GM18870 (cell line): ENCODE results near the gene GOT1.

Source experiments
- ATAC-seq: cut with Tn5 transposase; IDR thresholded peaks from one replicate; pipeline ENCODE4 v1.9.1; 2021; ENCODE audit warnings: moderate library complexity; ENCODE audit not compliant: unreplicated experiment

The GOT1 gene

DNA sequence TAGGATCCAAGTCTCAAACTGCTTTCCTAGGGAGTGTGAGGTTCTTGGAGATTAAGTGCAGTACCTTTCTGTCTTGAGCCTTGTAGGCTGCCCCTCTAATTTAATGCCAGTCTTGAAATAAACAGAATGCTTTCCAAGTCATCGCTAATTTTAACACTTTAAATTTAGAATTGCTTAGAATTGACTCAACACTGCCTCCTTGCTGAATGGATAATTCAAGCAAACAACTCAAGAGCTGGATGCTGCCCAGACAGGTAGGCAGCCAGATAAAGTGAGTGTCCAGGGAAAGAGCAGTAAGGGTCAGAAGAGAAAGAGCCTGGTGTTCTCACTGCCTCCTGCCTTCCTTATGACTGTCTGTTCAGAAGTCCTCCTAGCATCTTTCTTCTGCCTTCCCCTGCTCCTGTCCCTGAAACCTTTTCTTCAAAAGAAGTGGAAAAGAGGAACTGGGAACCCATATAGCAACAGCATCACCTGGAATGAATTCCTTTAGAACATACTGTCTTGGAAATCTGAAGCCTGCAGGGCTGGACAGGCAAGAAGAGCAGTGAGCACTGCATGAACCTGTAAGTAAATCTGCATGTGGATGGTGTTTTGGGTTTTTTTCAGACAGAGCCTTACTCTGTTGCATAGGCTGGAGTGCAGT lies 3.1 kb upstream of the GOT1 start:
- no peak for ATAC-seq

DNA sequence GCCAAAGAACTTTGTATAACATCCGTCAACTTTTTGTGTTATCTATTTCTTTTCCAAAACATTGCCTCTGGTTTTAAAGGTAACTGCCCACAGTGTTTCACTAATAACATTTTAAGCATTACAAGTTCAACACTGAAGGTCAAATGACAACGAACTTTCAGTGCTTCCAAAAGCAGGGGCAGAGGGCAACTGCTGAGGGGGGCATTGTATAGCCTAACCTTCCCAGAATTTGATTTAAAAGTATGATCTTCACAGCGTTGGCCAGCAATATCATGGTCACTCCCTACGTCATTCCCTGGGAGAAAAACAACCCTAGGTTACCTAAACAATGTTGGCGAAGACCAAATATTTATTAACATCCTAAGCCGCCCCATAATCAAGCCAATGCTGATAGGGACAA lies 2.5 kb upstream of the GOT1 start:
- no peak for ATAC-seq

DNA sequence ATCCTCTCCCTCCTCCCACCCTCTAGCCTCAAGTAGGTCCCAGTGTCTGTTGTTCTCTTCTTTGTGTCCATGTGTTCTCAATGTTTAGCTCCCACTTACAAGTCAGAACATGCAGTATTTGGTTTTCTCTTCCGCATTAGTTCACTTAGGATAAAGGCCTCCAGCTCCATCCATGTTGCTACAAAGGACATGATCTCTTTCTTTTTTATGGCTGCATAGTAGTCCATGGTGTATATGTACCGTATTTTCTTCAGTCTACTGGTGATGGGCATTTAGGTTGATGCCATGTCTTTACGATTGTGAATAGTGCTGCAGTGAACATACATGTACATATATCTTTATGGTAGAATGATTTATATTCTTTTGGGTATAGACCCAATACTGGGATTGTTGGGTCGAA lies 1.6 kb upstream of the GOT1 start:
- ATAC-seq: no peak

DNA sequence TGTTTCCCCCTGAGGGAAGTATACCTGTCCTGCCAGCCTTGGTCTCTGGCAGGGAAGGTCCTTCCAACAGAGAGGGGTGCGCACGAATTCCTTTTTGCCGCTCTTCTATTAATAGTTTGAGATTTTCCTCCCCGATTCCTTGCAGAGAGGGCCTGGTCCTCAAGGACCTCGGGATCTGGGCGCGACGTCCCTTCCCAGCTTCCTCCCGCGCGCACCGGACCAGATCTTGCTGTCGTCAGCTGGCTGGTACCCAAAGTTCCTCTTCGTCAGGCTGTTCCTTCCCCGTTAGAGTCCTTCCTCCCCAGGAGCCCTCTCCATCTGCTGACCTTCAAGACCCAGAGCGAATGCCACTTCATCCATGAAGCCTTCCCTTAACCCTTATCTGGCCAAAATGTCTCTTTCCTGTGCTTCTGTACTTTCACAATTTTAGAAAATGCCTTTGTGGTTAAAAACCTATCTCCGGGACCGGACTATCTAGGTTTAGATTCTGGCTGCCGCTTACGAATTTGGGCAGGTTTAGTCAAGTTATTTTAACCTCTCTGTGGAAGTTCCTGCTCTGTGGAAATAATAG lies 851 bp upstream of the GOT1 start:
- ATAC-seq: no peak

GRCh38 chr10:99430116-99430450 lies 341 bp downstream of the GOT1 start:
- no peak for ATAC-seq

DNA sequence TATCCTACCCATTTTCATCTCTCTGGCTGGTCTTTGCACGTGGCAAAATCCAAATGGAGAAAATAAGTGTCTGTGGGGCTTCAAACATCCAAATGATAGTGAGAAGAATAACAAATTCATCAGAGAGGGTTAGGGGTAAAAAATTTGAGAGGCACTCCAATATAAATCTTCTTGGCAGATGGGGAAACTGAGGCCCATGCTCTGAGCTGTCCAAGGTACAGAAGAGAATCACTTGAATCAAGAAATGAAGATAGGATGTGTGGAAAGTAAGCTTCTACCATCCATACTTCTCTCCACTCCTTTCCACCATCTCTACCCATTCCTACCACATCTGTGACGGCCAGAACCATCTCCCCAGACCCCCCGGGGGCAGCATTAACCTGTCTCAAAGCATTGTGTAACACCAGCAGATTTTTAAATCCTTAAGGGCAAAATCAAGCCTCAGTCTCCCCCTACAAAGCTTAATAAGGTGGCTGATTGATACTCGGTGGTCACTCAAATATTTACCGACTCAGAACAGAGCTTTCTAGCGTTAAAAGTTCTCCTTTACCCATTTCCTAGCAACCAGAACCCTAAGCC lies 818 bp downstream of the GOT1 start:
- no peak for ATAC-seq

DNA sequence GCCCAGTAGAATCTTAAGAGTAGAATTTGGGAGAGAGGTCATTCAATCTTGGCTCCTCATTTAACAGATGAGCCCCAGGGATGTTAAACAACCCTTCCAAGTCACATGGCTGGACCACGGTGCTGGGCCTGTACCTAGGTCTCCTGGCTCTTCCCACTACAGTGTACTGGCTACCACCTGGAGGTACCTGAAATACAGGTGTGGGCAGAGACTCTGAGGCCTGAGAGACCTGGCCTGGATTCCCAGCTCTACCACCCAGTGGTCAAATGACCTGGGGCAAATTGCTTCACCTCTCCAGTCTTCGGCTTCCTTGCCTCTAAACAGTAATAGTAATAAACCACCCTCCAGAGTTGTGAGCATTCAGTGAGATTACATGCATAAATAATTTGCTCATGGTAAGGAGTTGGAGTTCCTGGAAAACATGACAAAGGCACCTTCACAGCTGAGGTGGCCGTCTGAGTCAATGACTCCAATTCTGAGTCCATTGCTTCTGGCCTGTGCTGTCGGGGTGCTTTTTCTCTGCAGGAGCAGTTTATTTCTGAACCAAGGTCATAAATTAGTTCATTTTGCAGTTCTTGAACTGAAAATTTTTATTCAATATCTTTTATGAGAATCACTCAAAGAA lies 2.7 kb downstream of the GOT1 start:
- no peak for ATAC-seq

GRCh38 chr10:99426689-99427088 lies 3.7 kb downstream of the GOT1 start:
- no peak for ATAC-seq

DNA sequence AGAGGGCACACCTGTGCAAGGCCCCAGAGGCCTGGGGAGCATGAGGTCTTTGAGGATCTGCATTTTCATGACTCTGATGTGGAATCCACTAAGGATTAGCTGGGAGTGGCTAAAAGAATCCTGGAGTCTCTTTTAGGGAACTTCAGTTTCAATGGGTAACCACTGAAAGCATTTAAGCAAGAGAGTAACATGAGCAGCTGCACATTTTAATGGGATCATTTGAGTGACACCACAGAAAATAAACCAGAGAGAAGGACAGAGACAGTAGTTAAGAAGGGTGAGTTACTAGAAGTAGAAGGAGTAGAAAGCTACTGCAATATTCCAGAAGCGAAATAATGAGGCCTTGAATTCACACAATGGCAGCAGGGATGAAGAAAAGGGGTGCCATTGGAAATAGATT lies 5.2 kb downstream of the GOT1 start:
- no peak for ATAC-seq

DNA sequence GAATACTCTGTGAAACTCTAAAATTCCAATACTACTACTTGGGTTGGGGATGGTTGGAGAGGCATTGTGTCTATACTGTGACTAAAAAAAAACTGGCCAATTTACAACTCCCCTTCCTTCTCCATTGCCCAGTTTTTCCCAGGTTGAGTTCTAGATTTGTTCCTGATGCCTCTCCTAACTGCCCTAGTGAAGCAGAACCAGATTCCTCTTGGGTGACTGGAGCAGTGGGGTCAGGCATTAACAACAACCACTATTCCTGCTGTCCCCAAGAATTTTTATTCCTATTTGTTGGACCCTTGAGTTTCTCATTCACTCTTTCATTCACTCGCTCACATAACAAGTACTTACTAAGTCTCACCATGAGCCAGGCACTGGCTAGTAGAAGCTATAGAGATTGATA lies 5.8 kb downstream of the GOT1 start:
- no peak for ATAC-seq

DNA sequence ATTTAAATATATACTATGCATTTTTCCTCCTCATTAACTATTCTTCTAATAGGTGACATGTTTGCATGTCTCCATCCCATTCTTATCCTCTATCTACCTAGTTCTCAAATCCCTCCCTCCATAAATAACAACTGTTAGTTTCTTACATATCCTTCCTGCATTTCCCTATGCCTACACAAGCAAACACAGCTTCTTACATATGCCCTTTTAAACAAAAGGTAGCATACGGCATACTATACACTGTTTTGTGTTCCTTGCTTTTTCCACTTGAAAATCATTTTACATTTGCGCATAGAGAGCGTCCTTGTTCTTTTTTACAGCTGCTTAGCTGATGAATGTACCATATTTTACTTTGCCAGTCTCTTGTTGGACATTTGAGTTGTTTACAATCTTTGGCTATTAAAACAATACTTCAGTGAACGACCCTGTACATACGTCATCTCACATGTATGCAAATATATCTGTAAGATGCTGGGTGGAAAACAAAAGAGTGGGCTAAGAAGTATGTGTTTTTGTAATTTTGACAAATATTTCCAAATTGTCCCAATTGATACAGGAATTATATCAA lies 7.8 kb downstream of the GOT1 start:
- no peak for ATAC-seq

DNA sequence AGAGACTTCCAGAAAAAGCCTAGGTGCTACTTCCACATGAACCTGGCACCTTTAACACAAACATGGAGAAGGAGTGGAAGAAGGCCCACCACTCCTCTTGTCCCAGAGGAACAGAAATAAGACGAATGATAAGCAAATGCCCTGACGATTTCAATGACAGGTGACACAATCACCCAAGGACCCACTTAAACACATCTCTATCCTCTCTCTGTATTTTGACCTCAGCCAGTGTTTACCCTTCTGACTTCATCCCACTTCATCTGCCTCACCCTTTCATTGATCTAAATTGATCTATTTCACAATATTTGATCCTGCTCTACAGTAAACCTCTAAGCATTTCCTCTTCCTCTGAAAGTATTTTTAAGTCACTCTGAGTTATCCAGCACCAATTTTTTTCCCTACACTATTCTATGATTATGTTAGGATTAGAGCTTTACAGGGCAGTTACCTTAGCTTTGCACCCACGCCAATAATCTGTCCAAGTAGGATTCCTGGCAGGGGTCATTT lies 9.1 kb downstream of the GOT1 start:
- ATAC-seq: no peak

GRCh38 chr10:99419688-99420087 lies 10.7 kb downstream of the GOT1 start:
- ATAC-seq: no peak

DNA sequence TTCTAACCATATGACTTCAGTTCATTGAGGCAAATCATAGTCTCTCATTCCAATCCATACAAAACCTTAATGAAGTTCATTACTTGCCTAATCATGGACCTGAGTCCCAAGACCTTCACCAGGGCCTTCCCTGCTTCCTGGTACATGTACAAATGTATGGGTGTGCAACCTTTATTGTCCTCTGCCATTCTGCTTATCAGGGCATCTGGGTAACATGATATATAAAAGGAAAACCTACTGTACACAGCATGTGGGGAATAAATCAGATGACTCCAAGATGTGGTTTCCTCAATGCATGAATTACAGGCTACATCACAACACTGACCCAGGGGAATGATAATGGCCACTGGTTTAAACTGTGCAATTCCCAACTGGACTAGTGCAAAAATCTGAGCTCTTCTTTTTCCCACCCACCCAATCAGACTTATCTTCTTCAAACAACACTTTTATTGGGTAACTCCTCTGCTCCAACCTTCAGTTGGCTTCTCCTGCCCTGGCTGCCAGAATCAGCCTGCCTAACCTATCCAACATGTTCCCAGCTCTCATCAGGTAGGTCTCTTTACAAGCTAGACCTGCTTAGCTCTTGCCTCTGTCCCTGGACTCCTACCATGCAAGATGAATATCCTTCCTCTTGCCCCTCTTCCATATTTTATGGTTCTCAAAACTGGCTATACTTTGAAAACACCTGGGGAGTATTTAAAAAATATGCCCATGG lies 11.4 kb downstream of the GOT1 start:
- ATAC-seq: no peak

GRCh38 chr10:99412099-99412498 lies 18.3 kb downstream of the GOT1 start:
- ATAC-seq: no peak

DNA sequence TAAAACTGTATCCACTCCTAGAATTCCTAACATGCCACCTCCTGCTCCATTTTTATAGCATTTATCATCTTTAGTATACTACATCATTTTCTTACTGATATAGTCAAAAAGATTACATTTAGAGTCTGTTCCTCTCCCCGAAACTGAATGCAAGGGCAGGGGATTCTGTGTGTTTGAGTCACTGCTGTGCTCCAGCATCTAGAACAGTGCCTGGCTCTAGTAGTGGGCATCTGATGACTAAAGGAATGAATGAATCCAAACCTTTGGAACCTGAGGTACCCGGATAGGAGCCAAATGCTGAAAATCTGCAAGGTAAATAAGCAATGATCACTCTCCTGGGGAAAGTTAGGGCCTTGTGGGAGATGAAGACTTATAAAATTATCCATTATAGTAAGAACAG lies 18.9 kb downstream of the GOT1 start:
- no peak for ATAC-seq

GRCh38 chr10:99410876-99411275 lies 19.5 kb downstream of the GOT1 start:
- ATAC-seq: no peak

DNA sequence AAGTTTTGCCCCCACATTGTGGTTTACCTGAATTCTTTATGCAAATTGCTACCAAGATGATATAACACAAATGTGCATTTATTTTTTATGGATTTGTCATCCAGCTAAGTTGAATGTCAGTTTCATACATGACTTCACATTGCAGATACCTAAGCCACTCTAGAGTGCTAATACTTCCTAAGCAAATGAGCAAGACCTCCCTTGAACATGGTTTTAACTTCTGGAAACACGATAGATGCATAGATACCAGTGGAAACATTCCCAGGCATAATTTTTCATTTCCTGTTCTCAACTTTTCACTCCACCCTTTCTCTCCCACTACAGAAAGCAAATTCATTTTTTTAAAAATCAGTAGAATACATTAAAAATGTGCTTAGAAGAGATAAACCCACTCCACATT lies 20.3 kb downstream of the GOT1 start:
- ATAC-seq: no peak

GRCh38 chr10:99406149-99406548 lies 24.3 kb downstream of the GOT1 start:
- ATAC-seq: no peak

DNA sequence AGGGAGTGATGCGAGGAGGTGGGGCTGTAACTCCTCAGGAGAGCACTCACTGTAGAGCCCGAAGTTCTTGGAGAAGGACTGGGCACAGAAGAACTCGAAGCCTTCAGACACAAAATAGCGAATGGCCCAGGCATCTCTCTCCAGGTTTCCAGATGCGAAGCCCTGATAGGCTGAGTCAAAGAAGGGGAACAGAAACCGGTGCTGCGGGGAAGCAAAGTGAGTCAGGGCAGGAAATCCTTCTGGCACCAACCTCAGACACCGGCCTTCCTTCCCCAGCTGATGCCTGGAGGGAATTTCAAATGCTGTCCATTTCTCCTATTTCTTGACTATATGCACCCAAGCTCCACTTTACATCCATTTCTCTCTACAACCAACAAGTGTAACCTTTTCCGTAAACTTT lies 26.8 kb downstream of the GOT1 start:
- ATAC-seq: no peak

- ATAC-seq: no peak
These were observed 30.8 kb downstream of the GOT1 start for GRCh38 chr10:99399664-99400063.
